ENCODE data around the gene C1QA.

DNA sequence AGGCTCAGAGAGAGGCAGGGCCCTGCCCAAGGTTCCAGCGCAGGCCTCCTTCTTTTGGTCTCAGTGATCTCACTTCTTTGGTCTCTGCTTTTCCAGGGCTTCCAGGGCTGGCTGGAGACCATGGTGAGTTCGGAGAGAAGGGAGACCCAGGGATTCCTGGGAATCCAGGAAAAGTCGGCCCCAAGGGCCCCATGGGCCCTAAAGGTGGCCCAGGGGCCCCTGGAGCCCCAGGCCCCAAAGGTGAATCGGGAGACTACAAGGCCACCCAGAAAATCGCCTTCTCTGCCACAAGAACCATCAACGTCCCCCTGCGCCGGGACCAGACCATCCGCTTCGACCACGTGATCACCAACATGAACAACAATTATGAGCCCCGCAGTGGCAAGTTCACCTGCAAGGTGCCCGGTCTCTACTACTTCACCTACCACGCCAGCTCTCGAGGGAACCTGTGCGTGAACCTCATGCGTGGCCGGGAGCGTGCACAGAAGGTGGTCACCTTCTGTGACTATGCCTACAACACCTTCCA, 24.4 kb downstream of the C1QA start:
- TF ChIP-seq EZH2 (IDR thresholded peaks at IDR 0.05) (no peak), POLR2AphosphoS5 (IDR thresholded peaks at IDR 0.05; ENCODE audit: borderline replicate concordance, low read depth, low read length) (no peak)
